CD4-positive, alpha-beta T cell treated with Interleukin-4 for 4 hours (primary cell): ENCODE data around the gene ENOX1.
"Not testable (repeated sequence)": the region's sequence is repeated elsewhere in the genome, so short reads cannot be mapped to it uniquely, and the experiment has no call there.

ENCODE experiments used
- DNase-seq: peaks from one replicate; pipeline ENCODE4 v3.0.0-alpha.2; 2020

Gene ENOX1

GRCh38 chr13:43373400-43373799 lies 413.4 kb downstream of the ENOX1 start:
- DNase-seq, result no peak

- no peak for DNase-seq
Measured at GRCh38 chr13:43370842-43371241, 415.9 kb downstream of the ENOX1 start.

GRCh38 chr13:43369319-43369718 lies 417.5 kb downstream of the ENOX1 start:
- DNase-seq, result no peak

- DNase-seq, result no peak
Measured at GRCh38 chr13:43368003-43368402, 418.8 kb downstream of the ENOX1 start.

GRCh38 chr13:43365039-43365344 lies 421.8 kb downstream of the ENOX1 start:
- no peak for DNase-seq

GRCh38 chr13:43364210-43365038 lies 422.3 kb downstream of the ENOX1 start:
- no peak for DNase-seq

GRCh38 chr13:43363156-43363953 lies 423.4 kb downstream of the ENOX1 start:
- no peak for DNase-seq

GRCh38 chr13:43362556-43362955 lies 424.2 kb downstream of the ENOX1 start:
- DNase-seq, result no peak

GRCh38 chr13:43360892-43361610 lies 425.7 kb downstream of the ENOX1 start:
- DNase-seq, result no peak

GRCh38 chr13:43360171-43360570 lies 426.6 kb downstream of the ENOX1 start:
- no peak for DNase-seq

- no peak for DNase-seq
Measured at GRCh38 chr13:43359536-43359935, 427.2 kb downstream of the ENOX1 start.

- DNase-seq, result no peak
Measured at GRCh38 chr13:43357564-43357963, 429.2 kb downstream of the ENOX1 start.

GRCh38 chr13:43356567-43356966 lies 430.2 kb downstream of the ENOX1 start:
- no peak for DNase-seq

GRCh38 chr13:43355774-43356173 lies 431.0 kb downstream of the ENOX1 start:
- no peak for DNase-seq

GRCh38 chr13:43354153-43354945 lies 432.4 kb downstream of the ENOX1 start:
- DNase-seq, result no peak

GRCh38 chr13:43353631-43354030 lies 433.1 kb downstream of the ENOX1 start:
- no peak for DNase-seq

GRCh38 chr13:43351612-43352011 lies 435.2 kb downstream of the ENOX1 start:
- DNase-seq, result not testable (repeated sequence)

- no peak for DNase-seq
Measured at GRCh38 chr13:43348397-43348796, 438.4 kb downstream of the ENOX1 start.

- DNase-seq, result no peak
Measured at GRCh38 chr13:43347877-43348276, 438.9 kb downstream of the ENOX1 start.

GRCh38 chr13:43346427-43346826 lies 440.3 kb downstream of the ENOX1 start:
- no peak for DNase-seq

- no peak for DNase-seq
Measured at GRCh38 chr13:43343645-43344044, 443.1 kb downstream of the ENOX1 start.

- DNase-seq, result no peak
Measured at GRCh38 chr13:43339805-43340550, 446.8 kb downstream of the ENOX1 start.
